GM21825 (cell line): Measurements from ENCODE around the gene BBOX1.

Source experiments
- ATAC-seq: cut with Tn5 transposase; IDR thresholded peaks from one replicate; pipeline ENCODE4 v1.9.1; 2021; ENCODE audit warnings: mild to moderate bottlenecking, moderate library complexity; ENCODE audit not compliant: unreplicated experiment

Gene BBOX1

DNA sequence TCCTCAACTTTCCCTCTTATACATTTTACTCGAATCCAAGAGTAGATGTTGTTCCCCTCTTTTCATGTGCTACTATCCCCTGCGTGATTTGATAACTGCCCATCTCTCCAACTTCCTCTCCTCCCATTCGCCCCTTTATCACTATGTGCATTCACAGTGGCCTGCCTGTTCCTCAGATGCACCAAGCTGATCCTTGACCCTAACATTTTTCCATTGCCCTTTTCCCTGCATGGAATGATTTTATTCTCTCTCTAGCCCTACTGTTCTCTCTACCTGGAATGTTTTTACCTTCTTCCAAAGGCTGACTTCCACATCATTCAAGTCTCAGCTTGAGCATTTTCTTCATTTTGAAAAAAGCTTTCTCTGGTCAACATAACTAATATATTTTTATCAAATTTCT, 15.8 kb upstream of the BBOX1 start:
- ATAC-seq, result no peak

DNA sequence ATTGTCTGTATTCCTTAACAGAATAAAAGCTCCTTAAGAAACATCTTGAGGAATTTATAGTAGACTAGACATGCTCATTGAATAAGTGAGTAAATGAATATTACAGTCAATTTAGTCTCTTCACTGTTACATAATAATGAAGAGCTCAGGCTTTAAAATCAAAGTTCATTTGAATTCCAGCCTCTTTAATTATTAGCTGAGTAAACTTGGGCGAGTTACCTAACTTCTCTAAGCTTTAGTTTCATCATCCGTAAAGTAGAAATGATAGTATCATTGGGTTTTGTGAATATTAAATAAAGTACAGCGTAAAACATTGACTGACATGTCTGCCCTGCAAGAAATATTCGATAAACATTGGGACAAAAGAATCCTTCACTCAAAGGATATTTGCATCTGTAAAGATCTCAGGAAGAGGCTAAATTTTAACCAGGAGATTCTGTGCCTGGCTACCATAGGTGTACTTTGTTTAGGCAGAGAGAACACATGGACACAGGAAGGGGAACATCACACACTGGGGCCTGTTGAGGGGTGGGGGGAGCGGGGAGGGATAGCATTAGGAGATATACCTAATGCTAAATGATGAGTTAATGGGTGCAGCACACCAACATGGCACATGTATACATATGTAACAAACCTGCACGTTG, 15.2 kb upstream of the BBOX1 start:
- ATAC-seq, result no peak

DNA sequence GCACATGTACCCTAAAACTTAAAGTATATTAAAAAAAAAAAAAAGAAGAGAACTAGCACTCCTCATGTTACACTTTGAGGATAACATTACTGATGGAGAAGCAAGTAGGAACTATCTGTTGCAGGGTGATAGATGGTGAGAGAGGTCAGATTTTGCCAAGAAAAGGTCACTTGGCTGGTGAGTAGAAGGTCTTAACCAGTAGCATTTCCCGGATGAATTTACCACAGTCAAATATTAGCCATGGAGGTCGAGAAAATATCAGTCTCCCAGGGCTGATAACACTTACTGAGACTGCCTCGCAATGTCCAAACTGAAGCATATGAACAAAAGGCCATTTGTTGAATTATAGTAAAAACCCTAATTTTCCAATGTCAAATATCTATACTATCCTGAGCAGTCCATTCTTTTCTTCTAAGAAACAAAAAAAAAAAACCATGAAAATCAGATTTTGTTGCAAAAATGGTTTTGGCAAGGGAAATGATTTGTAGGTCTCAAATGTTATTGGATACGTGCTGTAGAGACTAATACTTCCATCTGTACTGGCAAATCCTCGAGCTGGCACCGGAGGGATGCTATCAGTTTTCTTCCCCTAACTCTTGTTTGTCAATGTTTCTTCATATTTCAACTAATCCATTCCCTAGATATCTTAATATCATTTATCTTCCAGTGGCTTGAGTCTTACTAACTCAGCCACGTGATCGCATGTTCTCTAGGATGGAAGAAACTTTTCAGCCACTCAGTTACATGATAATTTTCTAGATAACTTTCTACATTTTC, 14.5 kb upstream of the BBOX1 start:
- no peak for ATAC-seq

DNA sequence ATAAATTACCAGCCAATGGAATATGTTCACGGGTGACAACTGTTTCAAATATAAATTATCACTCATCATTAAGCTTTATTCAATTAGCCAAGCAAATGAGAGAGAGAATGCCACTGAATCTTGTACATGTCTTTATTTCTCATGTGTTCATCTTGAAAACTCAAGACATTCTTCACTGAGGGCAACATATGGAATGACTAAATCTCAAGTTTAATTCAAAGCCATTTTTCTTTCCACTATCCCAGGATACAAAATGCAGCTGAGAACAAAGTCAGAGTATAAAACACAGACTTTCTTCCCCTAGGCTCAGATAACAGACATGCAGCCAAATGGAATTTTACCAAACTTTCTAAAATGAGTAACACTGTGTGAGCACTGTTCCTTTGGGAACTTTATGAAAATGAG, 12.1 kb upstream of the BBOX1 start:
- ATAC-seq, result no peak

DNA sequence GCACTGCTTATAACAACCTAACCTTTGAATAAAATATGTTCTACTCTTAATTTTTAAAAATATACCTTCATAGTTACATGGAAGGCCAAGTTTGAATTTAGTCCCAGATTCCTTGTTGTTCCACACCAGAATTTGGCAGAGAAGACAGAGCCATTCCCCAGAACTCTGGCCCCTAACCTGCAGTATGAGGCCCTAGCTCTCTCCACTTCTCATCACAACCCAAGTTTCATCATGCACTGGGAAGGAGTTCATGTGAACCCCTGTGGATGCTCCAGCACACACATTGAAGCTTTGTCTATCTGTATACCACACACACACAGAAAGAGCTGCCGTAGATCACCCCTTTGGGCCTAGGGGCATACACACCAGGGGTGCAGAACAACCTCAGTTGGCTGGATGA, 10.6 kb upstream of the BBOX1 start:
- ATAC-seq, result no peak

DNA sequence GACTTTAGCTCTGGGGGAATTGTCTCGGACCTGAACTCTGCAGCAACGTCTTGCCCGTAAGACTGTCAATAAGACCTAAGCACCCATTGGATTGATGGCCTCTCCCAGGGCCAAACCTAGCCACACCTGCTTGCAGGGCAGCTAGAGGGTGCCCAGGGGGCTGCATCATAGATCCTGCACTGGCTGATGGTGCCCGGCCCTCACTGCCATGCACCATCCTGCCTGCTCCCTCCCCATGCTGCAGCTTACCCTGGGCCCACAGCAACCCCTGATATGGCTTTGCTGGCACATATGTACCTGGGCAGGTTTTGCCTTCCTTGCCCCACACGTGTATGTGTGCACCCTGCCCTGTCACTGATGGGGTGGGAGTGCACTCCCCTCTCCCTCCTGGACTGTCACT, 8.9 kb upstream of the BBOX1 start:
- ATAC-seq, result no peak

DNA sequence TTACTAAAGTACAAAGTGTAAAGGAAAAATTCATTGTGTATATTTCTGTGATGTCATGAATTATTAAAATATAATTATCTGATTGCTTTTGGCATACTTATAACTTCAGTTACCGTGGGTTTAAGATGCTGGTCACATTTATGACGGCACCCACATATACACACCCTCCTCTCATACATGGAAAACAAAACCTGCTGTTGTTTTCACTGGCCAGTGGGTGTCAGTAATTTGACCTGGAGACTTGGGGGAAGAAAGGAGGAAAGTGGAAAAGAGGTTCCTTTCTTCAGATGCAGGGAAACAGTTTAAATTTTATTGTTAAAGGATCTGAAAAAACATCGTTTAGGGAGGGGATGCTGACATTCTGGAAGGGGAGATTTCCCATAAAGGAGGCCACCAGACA, 742 bp upstream of the BBOX1 start:
- no peak for ATAC-seq

DNA sequence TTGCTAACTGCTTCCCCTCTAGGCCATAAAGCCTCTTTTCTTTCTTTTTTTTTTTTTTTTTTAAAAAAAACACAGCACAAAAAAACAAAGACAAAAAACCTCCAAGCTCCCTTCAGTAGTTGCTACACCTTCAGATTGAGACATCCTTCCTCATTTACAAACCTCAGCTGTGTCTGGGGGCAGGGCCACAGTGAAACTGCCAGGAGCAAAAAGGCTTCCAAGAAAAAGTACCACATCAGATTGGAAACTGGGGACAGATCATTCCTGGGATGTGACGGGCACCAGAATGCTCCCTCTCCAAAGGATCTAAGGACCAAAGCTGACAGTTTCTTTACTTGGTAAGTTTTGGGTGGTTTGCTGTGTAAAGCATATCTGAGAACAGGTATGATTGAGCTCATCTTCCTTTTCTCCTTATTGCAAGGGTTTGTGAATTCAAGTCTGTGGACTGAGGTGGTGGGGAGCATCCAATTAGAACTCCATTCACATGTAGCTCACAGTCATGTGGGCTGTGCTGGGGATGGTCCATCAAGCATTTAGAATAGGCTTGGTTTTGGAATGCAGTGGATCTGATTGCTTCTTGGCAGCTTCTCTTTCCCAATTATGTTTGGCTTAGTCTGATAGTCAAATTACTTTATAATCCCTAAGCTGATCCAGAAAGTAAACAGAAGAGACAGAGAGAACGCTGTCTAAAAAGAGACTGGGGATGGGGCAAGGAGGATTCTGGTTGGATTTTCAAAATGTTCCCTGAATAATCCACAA, 705 bp downstream of the BBOX1 start:
- no peak for ATAC-seq

DNA sequence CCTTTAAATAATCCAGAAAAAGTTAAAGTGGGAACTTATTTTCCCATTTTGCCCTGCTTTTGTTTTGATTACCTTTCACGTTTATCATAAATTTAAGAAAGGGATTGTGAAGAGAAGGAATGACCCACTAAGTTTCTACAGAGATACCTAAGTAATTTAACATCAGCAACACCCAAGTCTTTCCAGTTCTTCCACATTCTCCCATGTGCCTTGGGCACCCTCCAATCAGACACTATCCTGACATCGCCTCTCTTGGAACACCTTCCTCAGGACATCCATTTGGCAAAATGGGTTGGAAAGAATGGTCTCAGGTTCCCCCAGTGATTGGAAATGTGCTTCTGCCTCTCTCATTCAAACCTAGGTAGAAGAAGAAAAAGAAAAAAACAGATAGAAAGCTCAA, 6.3 kb downstream of the BBOX1 start:
- no peak for ATAC-seq

DNA sequence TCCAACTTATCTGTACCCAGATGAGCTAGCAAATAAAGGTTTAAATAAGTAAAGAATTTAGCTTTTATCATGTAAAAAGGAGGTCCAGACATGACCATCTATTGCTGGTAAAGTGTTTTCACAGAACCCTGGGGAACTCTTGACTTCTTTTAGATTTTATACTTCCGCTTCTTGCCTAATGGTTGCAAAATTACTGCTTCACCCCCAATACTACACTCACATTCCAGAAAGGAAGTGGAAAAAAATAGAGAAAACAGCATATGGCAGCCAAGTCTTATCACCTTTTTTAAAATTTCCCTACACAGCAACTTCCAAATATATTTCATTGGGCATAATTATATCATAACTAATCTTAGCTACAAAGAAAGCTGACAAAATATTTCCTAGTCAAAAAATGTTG, 12.1 kb downstream of the BBOX1 start:
- ATAC-seq, result no peak

DNA sequence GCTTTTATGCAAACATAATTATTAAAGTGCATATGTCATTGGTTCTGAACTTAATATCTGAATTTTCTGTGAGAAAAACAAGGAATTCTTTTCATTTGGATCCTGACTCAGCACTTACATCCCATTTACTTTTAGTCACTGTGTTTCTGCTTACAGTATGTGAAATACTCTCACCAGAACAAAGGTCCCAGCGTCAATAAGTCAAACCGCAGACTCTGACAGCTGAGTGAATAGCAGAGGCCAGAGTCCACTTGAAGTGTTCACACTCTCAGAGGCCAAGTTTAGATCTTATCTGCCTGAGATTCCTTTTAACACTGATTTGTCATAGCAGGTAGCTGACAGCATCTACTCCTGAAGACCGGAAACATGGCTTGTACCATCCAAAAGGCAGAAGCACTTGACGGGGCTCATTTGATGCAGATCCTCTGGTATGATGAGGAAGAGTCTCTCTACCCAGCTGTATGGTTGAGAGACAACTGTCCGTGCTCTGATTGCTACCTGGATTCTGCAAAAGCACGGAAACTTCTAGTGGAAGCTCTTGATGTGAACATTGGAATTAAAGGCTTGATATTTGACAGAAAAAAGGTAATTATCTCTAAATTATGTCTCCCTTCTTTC, 14.6 kb downstream of the BBOX1 start:
- ATAC-seq, result no peak

DNA sequence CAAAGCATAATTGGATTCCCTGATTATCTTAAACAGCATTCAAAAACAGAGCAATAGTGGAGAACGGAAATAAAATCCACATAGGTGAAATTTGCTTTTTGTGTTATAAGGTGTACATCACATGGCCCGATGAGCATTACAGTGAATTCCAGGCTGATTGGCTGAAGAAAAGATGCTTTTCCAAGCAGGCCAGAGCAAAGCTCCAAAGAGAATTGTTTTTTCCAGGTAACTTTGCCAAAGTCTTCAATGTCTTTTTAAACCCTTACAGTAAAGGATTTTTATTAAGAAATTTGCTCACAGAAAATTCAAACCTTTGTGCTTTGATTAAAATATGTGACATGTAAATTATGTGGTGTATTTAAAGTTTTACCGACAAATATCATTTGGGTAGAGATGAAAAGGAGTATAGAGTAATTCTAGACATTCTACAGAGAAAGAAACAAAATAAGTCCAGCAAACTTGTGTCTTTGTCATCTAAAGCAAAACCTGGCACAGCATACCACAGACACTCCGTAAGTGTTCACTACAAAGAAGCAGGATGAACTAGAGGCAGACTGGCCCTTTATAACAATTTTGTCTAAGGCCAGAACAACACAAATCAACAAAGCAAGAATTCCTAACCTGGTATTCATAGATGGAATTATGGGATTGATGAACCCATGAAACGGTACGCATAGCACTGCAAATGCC, 16.6 kb downstream of the BBOX1 start:
- ATAC-seq, result no peak

DNA sequence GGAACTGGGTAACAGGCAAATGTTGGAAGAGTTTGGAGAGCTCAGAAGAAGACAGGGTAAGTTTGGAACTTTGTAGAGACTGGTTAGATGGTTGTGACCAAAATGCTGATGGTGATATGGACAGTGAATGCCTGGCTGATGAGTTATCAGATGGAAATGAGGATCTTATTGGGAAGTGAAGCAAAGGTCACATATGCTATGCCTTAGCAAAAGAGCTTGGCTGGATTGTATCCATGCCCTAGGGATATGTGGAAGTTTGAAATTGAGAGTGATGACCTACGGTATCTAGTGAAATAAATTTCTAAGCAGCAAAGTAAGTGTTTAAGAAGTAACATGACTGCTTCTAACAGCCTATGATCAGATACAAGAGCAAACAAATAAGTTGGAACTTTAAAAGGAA, 17.8 kb downstream of the BBOX1 start:
- no peak for ATAC-seq

DNA sequence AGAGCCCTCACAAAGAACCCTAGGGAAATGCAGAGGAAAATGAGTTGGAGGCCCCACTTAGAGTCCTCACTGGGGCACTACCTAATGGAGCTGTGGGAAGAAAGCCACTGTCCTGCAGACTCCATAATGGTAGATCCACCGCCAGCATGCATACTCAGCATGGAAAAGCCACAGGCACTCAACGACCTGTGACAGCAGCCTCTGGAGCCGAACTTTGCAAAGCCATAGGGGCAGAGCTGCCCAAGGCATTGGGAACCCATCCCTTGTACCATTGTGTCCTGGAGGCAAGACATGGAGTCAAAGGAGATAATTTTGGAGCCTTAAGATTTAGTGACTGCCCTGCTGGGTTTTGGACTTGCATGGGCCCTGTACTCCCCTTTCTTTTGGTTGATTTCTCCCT, 18.8 kb downstream of the BBOX1 start:
- ATAC-seq, result no peak

DNA sequence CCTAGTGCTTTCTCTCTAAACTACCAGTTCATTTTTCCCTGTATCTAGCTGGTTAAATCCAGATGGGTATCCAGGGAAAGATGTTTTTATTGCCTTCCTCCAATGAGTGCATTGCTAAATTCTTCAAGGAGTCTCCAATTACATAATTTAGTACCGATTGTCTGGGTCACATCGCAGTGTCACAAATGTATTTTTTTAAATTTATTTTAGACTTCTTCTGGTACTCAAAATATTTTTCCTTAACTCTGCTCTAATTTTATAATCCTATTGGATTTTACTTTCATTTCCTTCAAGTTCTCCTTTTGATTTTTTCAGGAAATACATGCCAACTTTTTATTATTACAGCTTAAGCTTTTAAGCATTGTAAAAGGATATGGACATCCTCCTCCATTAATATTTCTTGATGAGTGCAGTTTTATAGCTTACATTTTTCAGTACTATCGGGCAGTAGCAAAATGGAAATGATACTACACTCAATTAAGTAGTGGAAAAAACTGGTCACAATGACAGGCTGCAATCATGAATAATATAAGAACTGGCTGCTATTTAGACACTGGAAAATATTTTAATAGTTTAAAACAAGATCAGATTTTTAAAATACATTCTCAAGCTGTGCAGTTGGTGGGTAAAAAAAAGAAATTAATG, 20.3 kb downstream of the BBOX1 start:
- no peak for ATAC-seq

DNA sequence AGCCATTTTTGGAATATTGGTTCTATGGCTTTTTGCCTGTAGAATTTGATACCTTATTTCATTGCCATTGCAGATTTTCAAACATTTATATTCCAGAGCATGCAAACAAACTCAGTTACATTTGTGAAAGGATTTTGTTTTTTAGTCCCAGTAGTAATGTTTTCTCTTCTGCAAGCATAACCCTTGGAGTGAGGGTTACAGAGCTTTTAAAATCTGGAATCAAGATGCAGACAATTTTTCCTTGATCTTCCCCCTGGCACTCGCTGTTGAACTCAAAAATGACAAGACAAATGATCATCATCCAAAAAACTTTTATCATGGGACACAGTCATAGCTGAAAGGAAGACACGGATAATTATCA, 20.8 kb downstream of the BBOX1 start:
- ATAC-seq, result no peak

DNA sequence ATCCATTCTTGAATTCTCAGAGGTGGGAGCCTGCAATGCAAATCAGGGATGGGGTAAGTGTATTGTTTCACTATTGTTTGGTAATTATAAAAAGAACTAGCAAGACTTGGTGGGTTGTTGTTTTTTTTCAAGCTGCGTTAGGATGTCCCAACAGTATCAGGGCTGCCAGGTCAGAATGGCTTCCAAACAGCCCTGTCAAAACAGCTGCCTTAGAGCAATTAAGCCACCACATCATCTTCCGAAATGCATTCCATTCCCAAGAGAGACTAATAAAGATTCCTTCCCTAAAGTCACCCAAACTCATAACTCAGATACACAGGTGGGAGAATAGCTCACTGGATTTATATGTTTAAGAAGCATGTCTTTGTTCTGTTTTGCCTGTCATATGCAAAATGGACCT, 23.5 kb downstream of the BBOX1 start:
- ATAC-seq, result no peak

DNA sequence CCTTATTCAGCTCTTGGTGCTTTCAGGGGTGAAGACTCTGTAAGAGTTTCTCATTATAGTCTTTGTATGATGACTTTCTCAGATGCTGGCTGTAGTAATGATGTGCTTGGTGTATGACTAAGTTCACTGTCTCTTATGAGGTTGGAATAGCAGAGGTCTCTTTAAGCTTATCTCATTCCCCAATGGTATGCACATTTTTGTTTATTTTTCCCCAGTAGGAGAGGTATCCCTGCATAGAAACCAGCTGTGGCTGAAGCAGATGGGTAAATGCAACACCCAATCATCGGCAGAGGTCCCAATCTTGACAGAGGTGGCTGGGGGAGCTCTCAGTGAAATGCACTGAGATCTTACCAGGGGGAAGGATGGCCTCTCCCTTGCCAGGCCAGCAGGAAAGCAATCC, 34.6 kb downstream of the BBOX1 start:
- ATAC-seq, result no peak

DNA sequence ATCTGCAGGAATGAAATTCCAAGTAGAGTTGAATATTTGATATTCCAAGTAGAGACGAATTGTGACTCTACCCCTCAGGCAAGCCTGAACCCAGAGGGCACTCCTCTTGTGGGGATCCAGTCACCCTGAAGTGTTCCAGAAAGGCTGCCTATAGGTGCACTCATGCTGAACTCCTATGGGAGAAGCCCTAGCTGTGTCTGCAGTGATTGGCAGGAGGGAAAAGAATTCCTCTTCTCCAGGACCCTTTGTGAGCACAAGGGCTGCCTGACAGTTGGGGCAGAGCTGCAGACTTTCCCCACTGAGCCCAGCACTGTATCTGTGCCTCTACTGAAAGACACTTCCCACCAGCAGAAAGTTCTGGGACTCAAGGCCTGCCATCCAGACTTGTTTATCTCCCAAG, 35.0 kb downstream of the BBOX1 start:
- ATAC-seq, result no peak

DNA sequence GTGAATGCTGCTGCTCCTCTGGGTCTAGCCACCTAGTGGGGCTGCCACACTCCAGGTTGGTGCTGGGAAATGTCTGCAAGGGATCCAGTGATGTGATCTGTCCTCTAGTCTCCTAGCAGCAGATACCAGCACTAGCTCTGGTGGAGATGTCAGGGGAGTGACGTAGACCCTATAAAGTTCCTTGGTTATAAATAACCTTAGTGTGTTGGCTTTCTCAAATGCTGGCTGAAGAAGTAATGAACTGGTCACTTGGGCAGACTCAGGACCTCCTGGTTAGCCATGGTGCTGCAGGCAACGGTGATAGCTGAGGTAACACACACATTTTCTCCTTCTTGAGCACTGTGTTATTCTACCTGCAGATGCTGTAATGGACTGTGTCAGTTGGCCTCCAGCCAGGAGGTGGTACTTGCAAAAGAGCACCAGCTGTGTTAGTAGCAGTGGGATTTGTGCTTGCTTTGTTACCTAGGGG, 35.5 kb downstream of the BBOX1 start:
- ATAC-seq, result no peak

DNA sequence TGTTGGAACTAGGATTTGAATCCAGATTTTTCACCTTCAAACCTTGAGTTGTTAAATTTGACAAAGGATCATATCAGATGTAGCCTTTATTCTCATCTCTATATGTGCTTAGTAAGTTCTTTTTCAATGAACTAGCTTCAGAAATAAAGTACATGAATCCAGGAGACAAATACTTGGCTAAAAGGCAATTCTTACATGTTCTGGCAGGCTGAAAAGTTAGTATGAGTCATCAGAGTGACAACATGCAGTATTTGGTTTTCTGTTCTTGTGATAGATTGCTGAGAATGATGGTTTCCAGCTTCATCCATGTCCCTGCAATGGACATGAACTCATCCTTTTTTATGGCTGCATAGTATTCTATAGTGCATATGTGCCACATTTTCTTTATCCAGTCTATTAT, 40.4 kb downstream of the BBOX1 start:
- no peak for ATAC-seq
